GM20000 (cell line): ENCODE measurements around the gene ROM1.

Experiments
- DNase-seq: peaks from one replicate; pipeline ENCODE4 v3.0.0; 2012; ENCODE audit warnings: low spot score
- TF ChIP-seq, protein P1 (sequence below): IDR thresholded peaks from 2 replicates; pipeline ENCODE4 v1.5.1; 2012; ENCODE audit warnings: mild to moderate bottlenecking, control low read depth; ENCODE audit errors: extremely low read depth, missing control alignments

ROM1 gene

DNA sequence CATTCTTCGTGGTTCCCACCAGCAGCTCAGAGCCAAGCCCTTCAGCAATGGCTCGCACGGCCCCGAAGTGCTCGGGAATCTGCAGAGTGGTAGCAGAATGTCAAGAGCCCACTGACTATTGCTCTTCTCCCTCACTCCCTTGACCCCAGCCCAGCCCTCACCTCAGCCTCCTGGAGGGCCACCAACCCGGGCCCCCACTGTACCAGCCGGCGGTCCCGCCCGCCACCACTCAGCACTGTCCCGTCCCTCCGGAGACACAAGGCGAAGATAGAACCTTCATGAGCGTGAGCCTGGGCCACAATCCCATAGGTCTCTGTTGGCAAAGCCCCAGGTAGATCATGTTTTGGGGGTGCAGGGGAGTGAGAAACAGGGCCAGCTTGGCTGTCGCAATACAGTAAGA is 7.2 kb upstream of the ROM1 start:
- DNase-seq: no peak
- TF ChIP-seq, protein P1, sequence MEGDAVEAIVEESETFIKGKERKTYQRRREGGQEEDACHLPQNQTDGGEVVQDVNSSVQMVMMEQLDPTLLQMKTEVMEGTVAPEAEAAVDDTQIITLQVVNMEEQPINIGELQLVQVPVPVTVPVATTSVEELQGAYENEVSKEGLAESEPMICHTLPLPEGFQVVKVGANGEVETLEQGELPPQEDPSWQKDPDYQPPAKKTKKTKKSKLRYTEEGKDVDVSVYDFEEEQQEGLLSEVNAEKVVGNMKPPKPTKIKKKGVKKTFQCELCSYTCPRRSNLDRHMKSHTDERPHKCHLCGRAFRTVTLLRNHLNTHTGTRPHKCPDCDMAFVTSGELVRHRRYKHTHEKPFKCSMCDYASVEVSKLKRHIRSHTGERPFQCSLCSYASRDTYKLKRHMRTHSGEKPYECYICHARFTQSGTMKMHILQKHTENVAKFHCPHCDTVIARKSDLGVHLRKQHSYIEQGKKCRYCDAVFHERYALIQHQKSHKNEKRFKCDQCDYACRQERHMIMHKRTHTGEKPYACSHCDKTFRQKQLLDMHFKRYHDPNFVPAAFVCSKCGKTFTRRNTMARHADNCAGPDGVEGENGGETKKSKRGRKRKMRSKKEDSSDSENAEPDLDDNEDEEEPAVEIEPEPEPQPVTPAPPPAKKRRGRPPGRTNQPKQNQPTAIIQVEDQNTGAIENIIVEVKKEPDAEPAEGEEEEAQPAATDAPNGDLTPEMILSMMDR: no peak

- TF ChIP-seq, protein P1: no peak
- no peak for DNase-seq
Measured at GRCh38 chr11:62607714-62608113, 5.3 kb upstream of the ROM1 start.

DNA sequence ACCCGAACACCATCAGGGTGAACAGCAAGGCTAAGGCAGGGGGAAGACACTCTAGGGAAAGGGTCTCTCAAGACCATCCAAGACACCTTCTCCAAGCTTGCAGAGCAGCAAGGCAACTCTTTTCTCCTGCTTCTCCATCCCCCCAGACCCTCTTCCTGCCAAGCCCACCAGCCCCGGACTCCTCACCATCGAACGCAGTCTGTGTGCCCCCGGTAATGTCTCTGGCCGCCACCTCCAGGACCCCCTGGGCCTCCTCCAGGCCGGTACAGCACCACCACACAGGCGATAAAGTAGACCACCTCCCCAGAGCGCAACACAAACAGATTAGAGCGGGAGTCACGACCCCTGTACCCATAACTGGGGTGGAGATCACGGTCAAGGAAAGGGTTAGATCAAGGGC is 4.3 kb upstream of the ROM1 start:
- DNase-seq: no peak
- TF ChIP-seq, protein P1: no peak

GRCh38 chr11:62610403-62610802 is 2.7 kb upstream of the ROM1 start:
- TF ChIP-seq, protein P1: no peak
- no peak for DNase-seq

DNA sequence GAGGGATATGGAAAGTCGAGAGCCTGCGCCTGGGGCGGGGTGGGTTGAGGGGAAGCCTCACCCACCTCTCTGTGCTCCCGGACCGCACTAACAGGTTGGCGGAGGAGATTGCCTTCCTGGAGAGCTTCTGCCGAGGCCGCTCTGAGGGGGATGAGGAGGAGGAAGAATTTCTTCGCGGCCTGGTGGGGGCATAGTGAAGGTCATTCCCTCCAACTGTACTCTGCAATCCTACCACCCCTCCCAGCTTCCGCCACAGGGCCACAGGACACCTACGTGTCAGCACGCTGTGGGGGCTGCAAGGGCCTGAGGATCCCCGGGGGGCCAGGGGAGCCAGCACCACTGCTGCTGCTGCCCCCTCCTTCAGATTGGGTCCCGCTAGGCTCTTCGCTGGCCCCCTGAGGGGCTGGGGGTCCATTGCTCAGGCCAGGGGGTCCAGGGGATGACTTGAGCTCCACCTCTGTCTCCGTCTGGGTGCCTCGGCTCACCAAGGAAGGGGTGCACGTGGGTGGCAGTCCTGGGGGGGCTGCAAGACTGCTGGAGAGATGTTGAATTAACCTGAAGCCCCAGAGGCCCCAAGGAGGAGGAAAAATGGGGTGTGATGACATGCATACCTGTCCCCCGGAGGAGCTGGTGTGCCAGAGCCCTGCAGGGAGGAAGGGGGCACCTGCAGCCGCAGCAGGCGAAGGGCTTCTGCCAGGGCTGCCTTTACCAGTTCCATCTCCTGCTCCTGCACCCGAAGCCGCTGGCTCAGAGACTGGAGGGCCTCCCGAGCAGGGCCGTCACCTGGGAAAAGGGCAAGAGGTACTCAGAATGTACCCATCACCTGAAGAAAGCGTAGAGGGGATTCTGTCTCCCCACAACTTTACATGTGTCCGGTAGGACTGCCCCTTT is 2.0 kb upstream of the ROM1 start:
- TF ChIP-seq, protein P1: no peak
- no peak for DNase-seq

DNA sequence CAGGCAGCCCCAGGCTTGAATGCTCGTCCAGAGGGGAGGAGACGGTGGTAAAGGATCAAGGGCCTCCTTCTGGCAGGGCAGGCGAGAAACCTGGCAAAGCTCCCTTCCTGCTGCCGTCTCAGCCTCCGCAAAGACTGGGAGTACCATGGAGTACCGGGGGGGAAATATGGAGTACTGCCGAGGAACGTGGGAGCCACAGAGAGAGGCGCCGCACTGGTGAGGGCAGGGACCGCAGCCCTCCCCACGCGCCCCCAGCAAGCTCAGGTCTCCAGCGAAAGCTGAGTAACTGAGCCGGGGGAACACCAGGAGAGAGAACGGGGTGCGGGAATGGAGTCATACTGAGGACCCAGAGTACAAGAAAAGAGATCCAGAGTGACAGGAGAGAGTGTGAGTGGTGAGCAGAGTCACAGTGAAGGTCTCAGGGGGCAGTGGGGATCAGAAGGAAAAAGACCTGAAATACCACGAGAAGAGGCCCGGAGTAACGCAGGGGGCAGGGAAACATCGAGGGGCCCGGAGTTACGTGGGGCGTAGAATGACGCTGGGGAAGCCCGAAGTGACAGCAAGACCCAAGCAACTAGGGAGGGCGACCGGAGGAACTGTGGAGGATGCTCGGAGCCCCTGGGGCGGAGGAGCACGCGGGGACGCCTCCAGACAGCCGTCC is 1.2 kb upstream of the ROM1 start:
- DNase-seq: peak; percentile 49
- TF ChIP-seq, protein P1: no peak

DNA sequence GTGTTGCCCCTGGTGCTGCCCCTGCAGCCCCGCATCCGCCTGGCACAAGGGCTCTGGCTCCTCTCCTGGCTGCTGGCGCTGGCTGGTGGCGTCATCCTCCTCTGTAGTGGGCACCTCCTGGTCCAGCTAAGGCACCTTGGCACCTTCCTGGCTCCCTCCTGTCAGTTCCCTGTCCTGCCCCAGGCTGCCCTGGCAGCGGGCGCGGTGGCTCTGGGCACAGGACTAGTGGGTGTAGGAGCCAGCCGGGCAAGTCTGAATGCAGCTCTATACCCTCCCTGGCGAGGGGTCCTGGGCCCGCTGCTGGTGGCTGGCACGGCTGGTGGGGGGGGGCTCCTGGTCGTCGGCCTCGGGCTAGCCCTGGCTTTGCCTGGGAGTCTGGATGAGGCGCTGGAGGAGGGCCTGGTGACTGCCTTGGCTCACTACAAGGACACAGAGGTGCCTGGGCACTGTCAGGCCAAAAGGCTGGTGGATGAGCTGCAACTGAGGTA is 278 bp downstream of the ROM1 start:
- TF ChIP-seq, protein P1: no peak
- DNase-seq: no peak
